AG04450 (cell line): ENCODE measurements around the gene CACNG8. TPM values are rescaled to one million over a fixed set of nuclear protein-coding genes. Genes with fewer than 3 reads are reported as not detected.

ENCODE experiments used
- CTCF ChIA-PET: fragments of 300-600, 350-600 bp; formaldehyde crosslinking; extraction: SDS; loops from one replicate; lab custom pipeline; 2022; ENCODE audit warnings: antibody characterized with exemption, inconsistent platforms; lab: Charles Lee
- POLR2A ChIA-PET: fragments of 350-600 bp; formaldehyde crosslinking; extraction: SDS; loops from one replicate; lab custom pipeline; 2021; ENCODE audit warnings: antibody characterized with exemption, inconsistent platforms; lab: Yijun Ruan, JAX
- DNase-seq: peaks from one replicate; pipeline ENCODE4 v3.0.0-alpha.2; 2011; ENCODE audit warnings: low read depth, low spot score
- H3K27ac ChIP-seq: one replicate; pipeline ENCODE4 v1.5.1; 2012; ENCODE audit warnings: low read depth, low read length, control low read depth
- H3K27me3 ChIP-seq: one replicate; pipeline ENCODE4 v1.6.0; 2012; ENCODE audit warnings: low read length; ENCODE audit not compliant: control insufficient read depth, insufficient read depth
- H3K4me3 ChIP-seq: 2 replicates; pipeline ENCODE4 v1.5.1; 2011; ENCODE audit warnings: mild to moderate bottlenecking, low read depth, low read length, control low read depth
- H3K9me3 ChIP-seq: 2 replicates; pipeline ENCODE4 v1.5.1; 2012; ENCODE audit warnings: low read length; ENCODE audit not compliant: control insufficient read depth, insufficient read depth
- CTCF ChIP-seq: IDR thresholded peaks from 2 replicates; pipeline ENCODE4 v1.5.1; 2011; ENCODE audit warnings: low read depth, low read length, control low read depth, inconsistent platforms
- polyA plus RNA-seq: library from polyadenylated mRNA; depleted of rRNA; stranded (reverse); fragments of >200 nt; gene quantifications from 2 replicates; pipeline ENCODE4 v1.2.3, GENCODE V29; 2011

CACNG8 gene
- polyA plus RNA-seq, 1 experiment: 0.33 TPM

GRCh38 chr19:53965091-53965490 is 2.4 kb downstream of the CACNG8 start:
- no peak for TF ChIP-seq CTCF
- no peak overlapping the region for H3K4me3 ChIP-seq
- CTCF ChIA-PET: no interaction called here
- H3K27me3 ChIP-seq: peaks cover 20% of the 10 kb centered on the region
- POLR2A ChIA-PET: no interaction called here
- DNase-seq: no peak
- H3K27ac ChIP-seq: peak overlapping the region; percentile 21
- no peaks in the 10 kb centered on the region for H3K9me3 ChIP-seq

- CTCF ChIA-PET: no interaction called here
- peaks cover 11% of the 10 kb centered on the region for H3K27me3 ChIP-seq
- H3K27ac ChIP-seq: no peak overlapping the region
- TF ChIP-seq CTCF: no peak
- DNase-seq: no peak
- H3K9me3 ChIP-seq: no peaks in the 10 kb centered on the region
- POLR2A ChIA-PET: no interaction called here
- no peak overlapping the region for H3K4me3 ChIP-seq
Measured at GRCh38 chr19:53966931-53967330, 4.2 kb downstream of the CACNG8 start.

GRCh38 chr19:53969366-53969765 is 6.6 kb downstream of the CACNG8 start:
- H3K27ac ChIP-seq: no peak overlapping the region
- H3K9me3 ChIP-seq: no peaks in the 10 kb centered on the region
- ChIA-PET POLR2A (no interaction called here), CTCF (no interaction called here)
- DNase-seq: no peak
- TF ChIP-seq CTCF: no peak
- no peak overlapping the region for H3K4me3 ChIP-seq
- peaks cover 3% of the 10 kb centered on the region for H3K27me3 ChIP-seq

GRCh38 chr19:53971673-53972072 is 8.9 kb downstream of the CACNG8 start:
- Histone ChIP-seq H3K9me3 (no peaks in the 10 kb centered on the region), H3K27me3 (no peaks in the 10 kb centered on the region), H3K4me3 (no peak overlapping the region), H3K27ac (no peak overlapping the region)
- DNase-seq: no peak
- CTCF ChIA-PET: interaction anchor here (0.6 to 1.6 kb wide), 2 partner anchors 53 to 179 kb away, joined by 3 to 4 read pairs; no protein-coding TSS in a partner anchor
- TF ChIP-seq CTCF: no peak
- POLR2A ChIA-PET: no interaction called here

GRCh38 chr19:53977429-53977990 is 14.8 kb downstream of the CACNG8 start:
- ChIA-PET POLR2A (no interaction called here), CTCF (no interaction called here)
- DNase-seq: peak; percentile 49
- H3K4me3 ChIP-seq: peak overlapping the region; percentile 64
- TF ChIP-seq CTCF: no peak
- H3K27ac ChIP-seq: peak overlapping the region; percentile 57
- H3K9me3 ChIP-seq: peaks cover 6% of the 10 kb centered on the region; the same call in 1 of the 2 replicates
- no peaks in the 10 kb centered on the region for H3K27me3 ChIP-seq
